ENCODE results near the gene MAN1A1. TPM values are rescaled to one million over a fixed set of nuclear protein-coding genes. Genes with fewer than 3 reads are reported as not detected.

The MAN1A1 gene
- total RNA-seq, 6 experiments from 2014 or later: 109 to 191 (median 139) TPM

DNA sequence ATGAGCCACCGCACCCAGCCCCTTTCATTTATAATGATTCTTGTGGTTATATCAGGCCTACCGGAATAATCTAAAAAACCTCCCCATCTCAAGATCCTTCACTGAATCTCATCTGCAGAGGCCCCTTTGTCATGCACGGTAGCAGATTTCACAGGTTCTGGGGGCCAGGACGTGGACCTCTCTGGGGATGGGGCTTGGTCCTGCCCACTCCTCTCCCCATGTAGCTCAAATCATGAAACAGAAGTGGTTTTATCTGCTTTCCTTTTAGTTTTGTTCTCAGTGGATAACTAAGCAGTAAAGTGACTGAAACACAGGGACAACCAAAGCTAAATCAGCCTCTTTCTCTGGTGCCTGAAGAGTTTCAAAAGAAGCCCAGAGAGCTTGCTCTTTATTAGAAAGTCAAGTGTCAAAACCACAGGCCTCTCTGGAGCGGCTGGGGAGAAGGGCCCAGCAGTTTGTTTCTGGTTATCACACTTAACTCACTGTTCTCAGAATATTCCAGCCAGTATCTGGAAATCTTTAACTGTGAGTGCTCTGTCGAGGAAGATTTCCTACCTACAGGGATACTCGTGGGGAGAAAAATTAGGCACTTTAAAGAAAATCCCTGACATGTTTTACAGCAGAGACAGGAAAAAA lies 210.5 kb downstream of the MAN1A1 start:
- Histone ChIP-seq H3K4me3 (no peak overlapping the region), H3K9me3 (no peaks in the 10 kb centered on the region), H3K4me1 (no peaks in the 10 kb centered on the region), H3K36me3 (no peaks in the 10 kb centered on the region), H3K27me3 (no peaks in the 10 kb centered on the region), H3K27ac (no peak overlapping the region)
- no peak for TF ChIP-seq POLR2A (IDR thresholded peaks at IDR 0.05)
- TF ChIP-seq, protein P1, sequence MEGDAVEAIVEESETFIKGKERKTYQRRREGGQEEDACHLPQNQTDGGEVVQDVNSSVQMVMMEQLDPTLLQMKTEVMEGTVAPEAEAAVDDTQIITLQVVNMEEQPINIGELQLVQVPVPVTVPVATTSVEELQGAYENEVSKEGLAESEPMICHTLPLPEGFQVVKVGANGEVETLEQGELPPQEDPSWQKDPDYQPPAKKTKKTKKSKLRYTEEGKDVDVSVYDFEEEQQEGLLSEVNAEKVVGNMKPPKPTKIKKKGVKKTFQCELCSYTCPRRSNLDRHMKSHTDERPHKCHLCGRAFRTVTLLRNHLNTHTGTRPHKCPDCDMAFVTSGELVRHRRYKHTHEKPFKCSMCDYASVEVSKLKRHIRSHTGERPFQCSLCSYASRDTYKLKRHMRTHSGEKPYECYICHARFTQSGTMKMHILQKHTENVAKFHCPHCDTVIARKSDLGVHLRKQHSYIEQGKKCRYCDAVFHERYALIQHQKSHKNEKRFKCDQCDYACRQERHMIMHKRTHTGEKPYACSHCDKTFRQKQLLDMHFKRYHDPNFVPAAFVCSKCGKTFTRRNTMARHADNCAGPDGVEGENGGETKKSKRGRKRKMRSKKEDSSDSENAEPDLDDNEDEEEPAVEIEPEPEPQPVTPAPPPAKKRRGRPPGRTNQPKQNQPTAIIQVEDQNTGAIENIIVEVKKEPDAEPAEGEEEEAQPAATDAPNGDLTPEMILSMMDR (IDR thresholded peaks at IDR 0.05): no peak
- ATAC-seq: no peak
- 51% methylated on average over 6 of the region's 7 CpGs for WGBS (ENCODE audit: insufficient coverage, low coverage, low lambda C conversion rate, missing lambda C conversion rate)
- intact Hi-C loops (cut with DNase I): no loop called here
- no peak for DNase-seq

DNA sequence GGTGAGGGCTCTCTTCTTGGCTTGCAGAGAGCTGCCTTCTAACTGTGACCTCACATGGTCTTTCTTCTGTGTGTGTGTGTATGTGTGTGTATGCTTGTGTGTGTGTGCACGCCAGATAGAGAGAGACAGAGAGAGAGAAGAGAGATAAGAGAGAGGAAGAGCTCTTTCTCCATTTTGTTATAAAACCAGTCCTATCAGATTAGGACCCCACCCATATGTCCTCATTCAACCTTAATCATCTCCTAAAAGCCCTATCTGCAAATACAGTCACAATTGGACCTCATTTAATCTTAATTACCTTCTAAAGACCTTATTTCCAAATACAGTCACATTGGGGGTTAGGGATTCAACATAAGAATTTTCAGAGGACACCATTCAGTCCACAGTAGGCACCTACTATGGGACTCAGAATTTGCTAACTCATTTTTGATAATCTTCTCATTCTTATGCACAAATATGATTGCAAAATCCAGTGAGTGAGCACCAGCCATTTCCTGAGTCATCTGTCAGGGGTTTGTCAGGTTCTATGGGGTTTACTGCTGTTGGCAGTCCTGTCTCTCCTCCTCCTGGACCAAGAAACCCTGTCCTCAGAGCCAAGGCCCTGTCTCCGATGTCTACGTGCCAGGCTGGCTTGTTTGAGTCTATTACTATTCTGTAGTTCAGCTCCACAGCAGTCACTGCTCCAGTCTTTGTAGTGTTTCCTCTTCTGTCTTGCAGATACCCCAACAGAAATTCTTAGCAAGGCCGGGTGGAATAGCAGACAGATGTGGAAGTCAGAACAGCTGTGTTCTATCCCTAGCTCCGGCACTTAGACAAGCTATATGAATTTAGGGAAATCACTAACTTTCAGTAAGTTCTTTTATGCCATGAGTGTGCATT lies 212.1 kb downstream of the MAN1A1 start:
- ATAC-seq (no peak), DNase-seq (no peak)
- Histone ChIP-seq H3K4me3 (no peak overlapping the region), H3K36me3 (no peaks in the 10 kb centered on the region), H3K27ac (no peak overlapping the region), H3K27me3 (no peaks in the 10 kb centered on the region), H3K9me3 (no peaks in the 10 kb centered on the region), H3K4me1 (no peaks in the 10 kb centered on the region)
- 71% methylated on average over 4 of the region's 5 CpGs for WGBS (ENCODE audit: insufficient coverage, low coverage, low lambda C conversion rate, missing lambda C conversion rate)
- TF ChIP-seq POLR2A (IDR thresholded peaks at IDR 0.05): no peak
- TF ChIP-seq, protein P1 (IDR thresholded peaks at IDR 0.05): no peak
- intact Hi-C loops (cut with DNase I): no loop called here

DNA sequence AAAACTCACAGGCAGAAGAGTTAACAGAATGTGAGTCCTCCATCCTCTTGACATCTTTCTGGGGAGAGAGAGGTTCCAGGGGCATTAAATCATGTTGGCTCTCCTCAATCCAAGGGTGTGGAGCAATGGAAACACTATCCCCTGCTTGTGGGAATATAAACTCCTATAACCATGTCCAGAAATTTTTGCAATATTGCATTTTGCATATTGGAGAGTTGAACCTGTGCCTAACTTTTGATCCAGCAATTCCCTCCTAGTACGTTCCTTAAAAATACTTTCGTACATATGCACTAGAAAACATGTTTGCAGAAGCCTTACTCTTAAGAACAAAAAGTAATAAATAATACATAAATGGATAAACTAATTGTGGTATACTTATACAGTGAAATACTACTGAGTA lies 214.8 kb downstream of the MAN1A1 start:
- intact Hi-C loops (cut with DNase I): no loop called here
- H3K4me3 ChIP-seq: no peak overlapping the region
- 68% methylated on average over 2 of the region's 2 CpGs for WGBS (ENCODE audit: insufficient coverage, low coverage, low lambda C conversion rate, missing lambda C conversion rate)
- no peak for TF ChIP-seq POLR2A (IDR thresholded peaks at IDR 0.05)
- TF ChIP-seq, protein P1 (IDR thresholded peaks at IDR 0.05): no peak
- no peaks in the 10 kb centered on the region for H3K36me3 ChIP-seq
- H3K27ac ChIP-seq: no peak overlapping the region
- no peaks in the 10 kb centered on the region for H3K9me3 ChIP-seq
- peaks cover 0 to 3% (median 0%) of the 10 kb centered on the region in 4 donors for H3K4me1 ChIP-seq
- H3K27me3 ChIP-seq: no peaks in the 10 kb centered on the region
- ATAC-seq (no peak), DNase-seq (no peak)

DNA sequence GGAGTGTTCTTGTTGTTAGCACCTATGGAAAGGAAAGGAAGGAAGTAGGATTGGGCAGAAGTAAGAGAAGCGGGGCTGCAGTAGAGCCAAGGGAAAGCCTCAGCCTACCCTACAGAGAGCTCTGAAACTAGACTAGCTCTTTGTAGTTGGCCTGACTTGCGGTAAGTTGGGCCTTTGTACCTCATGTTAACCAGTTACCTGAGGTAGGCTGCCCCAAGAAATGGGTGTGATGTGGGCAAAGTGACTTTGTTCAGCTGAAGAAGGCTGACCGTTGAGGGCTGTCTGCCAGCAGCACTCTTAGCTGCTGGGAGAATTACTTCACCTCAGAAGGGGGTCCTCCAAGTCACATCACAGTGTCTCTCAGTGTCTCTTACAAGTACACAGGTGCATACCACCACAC lies 216.2 kb downstream of the MAN1A1 start:
- Histone ChIP-seq H3K4me1 (peaks cover 0 to 5% (median 0%) of the 10 kb centered on the region in 4 donors), H3K36me3 (no peaks in the 10 kb centered on the region), H3K4me3 (no peak overlapping the region), H3K9me3 (no peaks in the 10 kb centered on the region), H3K27ac (no peak overlapping the region), H3K27me3 (no peaks in the 10 kb centered on the region)
- TF ChIP-seq, protein P1 (IDR thresholded peaks at IDR 0.05): no peak
- TF ChIP-seq POLR2A (IDR thresholded peaks at IDR 0.05): no peak
- intact Hi-C loops (cut with DNase I): no loop called here
- WGBS (ENCODE audit: insufficient coverage, low coverage, low lambda C conversion rate, missing lambda C conversion rate): 80% methylated on average over 2 of the region's 3 CpGs
- DNase-seq: no peak
- no peak for ATAC-seq

Measured in right lobe of liver (tissue), 6 donors.